HepG2 (cell line): Measurements from ENCODE around the gene TMEM44. TPM values are rescaled to one million over a fixed set of nuclear protein-coding genes. Genes with fewer than 3 reads are reported as not detected.
A peak's percentile ranks its signal among the peaks of the same experiment; 100 is the strongest.

ENCODE experiments used
- FIP1L1 ChIP-seq: fragments of 200-400 bp; formaldehyde crosslinking; IDR thresholded peaks from 2 replicates; pipeline ENCODE4 v1.6.1; 2018; ENCODE audit warnings: low read depth, mild to moderate bottlenecking, low read length, moderate library complexity, borderline replicate concordance; ENCODE audit not compliant: insufficient read depth
- FLYWCH1 ChIP-seq: sonication (generic); formaldehyde crosslinking; IDR thresholded peaks from 2 replicates; pipeline ENCODE4 v1.8.1; 2023; ENCODE audit warnings: mild to moderate bottlenecking, missing genetic modification reagents
- HNF4A ChIP-seq: sonication (generic); formaldehyde crosslinking; IDR thresholded peaks from 2 replicates; pipeline ENCODE4 v1.4.0; 2020; ENCODE audit warnings: missing genetic modification reagents
- TBX3 ChIP-seq: fragments of 450-650 bp; IDR thresholded peaks from 2 replicates; pipeline ENCODE4 v1.6.1; 2017; ENCODE audit warnings: antibody characterized with exemption, mild to moderate bottlenecking, inconsistent platforms, borderline replicate concordance
- ZBTB40 ChIP-seq, 2 experiments: fragments of 450-650 bp in 1 of 2; sonication (generic) in 1 of 2; formaldehyde crosslinking in 1 of 2; IDR thresholded peaks; 2 replicates each; pipeline versions ENCODE4 v1.6.1 to v1.8.0; 2016 to 2022; ENCODE audit warnings: antibody characterized with exemption in 1 of 2, mild to moderate bottlenecking in 1 of 2, missing genetic modification reagents in 1 of 2
- ZNF225 ChIP-seq: sonication (generic); formaldehyde crosslinking; IDR thresholded peaks from 2 replicates; pipeline ENCODE4 v1.4.0; 2020; ENCODE audit warnings: mild to moderate bottlenecking, missing genetic modification reagents
- polyA plus RNA-seq, 8 experiments: library from polyadenylated mRNA; depleted of rRNA in 3 of 8; stranded (reverse) in 7 of 8; unstranded in 1 of 8; fragments of >200 nt; fragmentation: Illumina TruSeq in 4 of 8; extraction: Trizol in 4 of 8; gene quantifications; 2 replicates each; pipeline versions ENCODE4 v1.2.1 to v1.2.3, GENCODE V29; 2011 to 2016; ENCODE audit warnings: low read depth in 4 of 8, missing spikeins in 1 of 8, mixed read lengths in 1 of 8; ENCODE audit not compliant: insufficient read depth in 1 of 8
- total RNA-seq, 5 experiments: library from RNA; depleted of rRNA; stranded (reverse); fragments of >200 nt; fragmentation: Illumina TruSeq; extraction: Trizol; gene quantifications; 2 replicates each; pipeline ENCODE4 v1.2.3, GENCODE V29; 2016; ENCODE audit warnings: low read depth in 1 of 5
- TF ChIP-seq, protein P1 (sequence below): sonication (generic); formaldehyde crosslinking; IDR thresholded peaks from 2 replicates; pipeline ENCODE4 v1.4.0; 2020; ENCODE audit warnings: missing genetic modification reagents, borderline replicate concordance

TMEM44 gene
- total and polyA plus RNA-seq, 2 of the 13 experiments (the other 11 are each of a cell fraction or from before 2014, with no cell fraction given) = 7.3 to 13.8 TPM

DNA sequence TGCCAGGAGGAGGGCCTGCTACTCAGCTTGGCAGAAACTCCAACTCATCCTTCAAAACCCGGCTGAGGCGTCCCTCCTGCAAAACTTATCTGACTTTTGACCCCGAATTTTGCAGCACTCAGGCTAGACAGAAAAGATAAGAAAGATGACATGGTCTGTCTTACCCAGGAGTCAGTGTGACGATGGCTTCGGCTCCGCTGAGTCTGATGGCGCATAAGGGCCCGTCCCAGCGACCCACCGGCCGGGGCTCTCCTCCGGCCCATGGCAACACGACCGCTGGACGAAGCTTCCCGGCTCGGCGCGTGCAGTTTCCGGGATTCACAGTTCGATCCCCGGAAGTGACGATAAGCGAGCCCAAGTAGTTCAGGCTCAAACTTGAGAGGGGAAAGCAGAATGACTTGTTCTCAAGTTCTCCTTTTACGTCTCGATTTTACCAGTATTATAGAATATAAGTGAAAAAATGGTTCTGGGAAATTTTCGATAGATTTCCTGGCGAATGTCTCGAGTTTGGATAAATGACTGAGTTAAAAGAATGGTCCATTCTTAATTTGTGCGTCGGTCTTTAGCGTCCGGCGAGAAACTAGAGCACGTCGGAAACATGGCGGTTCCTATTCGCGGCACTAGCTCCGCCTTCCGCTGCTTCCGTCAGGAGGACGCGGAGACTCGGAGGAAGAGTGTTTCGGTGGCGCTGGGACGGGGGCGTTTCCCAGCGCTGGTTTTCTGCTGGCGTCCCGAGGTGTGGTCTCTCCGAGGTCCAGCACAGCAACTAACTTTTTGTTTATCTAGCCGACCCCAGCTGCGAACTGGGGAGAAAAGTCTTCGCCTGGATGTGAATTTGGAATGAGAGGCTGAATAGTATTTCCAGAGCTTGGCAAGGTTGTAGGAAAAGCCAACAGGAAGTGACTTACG, 38.9 kb upstream of the TMEM44 start, which contains the start of gene LSG1 (continued):
- TF ChIP-seq, protein P1, sequence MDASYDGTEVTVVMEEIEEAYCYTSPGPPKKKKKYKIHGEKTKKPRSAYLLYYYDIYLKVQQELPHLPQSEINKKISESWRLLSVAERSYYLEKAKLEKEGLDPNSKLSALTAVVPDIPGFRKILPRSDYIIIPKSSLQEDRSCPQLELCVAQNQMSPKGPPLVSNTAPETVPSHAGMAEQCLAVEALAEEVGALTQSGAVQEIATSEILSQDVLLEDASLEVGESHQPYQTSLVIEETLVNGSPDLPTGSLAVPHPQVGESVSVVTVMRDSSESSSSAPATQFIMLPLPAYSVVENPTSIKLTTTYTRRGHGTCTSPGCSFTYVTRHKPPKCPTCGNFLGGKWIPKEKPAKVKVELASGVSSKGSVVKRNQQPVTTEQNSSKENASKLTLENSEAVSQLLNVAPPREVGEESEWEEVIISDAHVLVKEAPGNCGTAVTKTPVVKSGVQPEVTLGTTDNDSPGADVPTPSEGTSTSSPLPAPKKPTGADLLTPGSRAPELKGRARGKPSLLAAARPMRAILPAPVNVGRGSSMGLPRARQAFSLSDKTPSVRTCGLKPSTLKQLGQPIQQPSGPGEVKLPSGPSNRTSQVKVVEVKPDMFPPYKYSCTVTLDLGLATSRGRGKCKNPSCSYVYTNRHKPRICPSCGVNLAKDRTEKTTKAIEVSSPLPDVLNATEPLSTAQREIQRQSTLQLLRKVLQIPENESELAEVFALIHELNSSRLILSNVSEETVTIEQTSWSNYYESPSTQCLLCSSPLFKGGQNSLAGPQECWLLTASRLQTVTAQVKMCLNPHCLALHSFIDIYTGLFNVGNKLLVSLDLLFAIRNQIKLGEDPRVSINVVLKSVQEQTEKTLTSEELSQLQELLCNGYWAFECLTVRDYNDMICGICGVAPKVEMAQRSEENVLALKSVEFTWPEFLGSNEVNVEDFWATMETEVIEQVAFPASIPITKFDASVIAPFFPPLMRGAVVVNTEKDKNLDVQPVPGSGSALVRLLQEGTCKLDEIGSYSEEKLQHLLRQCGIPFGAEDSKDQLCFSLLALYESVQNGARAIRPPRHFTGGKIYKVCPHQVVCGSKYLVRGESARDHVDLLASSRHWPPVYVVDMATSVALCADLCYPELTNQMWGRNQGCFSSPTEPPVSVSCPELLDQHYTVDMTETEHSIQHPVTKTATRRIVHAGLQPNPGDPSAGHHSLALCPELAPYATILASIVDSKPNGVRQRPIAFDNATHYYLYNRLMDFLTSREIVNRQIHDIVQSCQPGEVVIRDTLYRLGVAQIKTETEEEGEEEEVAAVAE (CRISPR knock-in tag) = peak; percentile 63
- TF ChIP-seq HNF4A (CRISPR knock-in tag) (no peak; the same call in 1 of the 2 replicates), ZBTB40 (IDR thresholded peaks at IDR 0.05) (peak; percentile 72), ZBTB40 (CRISPR knock-in tag; IDR thresholded peaks at IDR 0.05) (no peak; the same call in 1 of the 2 replicates), TBX3 (no peak), FLYWCH1 (CRISPR knock-in tag) (no peak), ZNF225 (CRISPR knock-in tag) (no peak), FIP1L1 (no peak)
